ENCODE measurements around the gene FH. TPM values are rescaled to one million over a fixed set of nuclear protein-coding genes. Genes with fewer than 3 reads are reported as not detected.

FH gene
- total RNA-seq, 1 experiment from 2014 or later, result 73.6 TPM

DNA sequence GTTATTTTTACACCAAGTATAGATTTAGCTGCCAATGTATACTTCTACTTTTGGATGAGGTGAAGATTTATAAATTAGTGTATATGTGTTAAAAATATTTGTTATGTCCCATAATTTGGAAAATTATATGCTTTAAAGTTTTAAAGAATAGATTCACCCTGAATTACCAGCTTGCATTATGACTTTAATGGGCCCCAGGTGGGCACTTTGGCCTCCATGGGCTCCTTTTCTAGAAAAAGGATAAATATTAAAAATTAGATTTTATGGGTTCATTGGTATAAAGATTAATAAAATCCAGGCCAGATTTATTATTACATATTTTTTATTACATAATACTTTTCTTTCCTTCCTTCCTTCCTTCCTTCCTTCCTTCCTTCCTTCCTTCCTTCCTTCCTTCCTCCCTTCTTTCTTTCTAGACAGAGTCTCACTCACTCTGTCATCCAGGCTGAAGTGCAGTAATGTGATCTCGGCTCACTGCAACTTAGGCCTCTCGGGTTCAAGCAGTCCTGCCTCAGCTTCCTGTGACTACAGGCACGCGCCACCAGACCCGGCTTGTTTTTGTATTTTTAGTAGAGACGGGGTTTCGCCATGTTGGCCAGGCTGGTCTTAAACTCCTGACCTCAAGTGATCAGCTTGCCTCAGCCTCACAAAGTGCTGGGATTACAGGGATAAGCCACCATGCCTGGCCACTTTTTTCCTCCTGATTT is 34.5 kb upstream of the FH start:
- Histone ChIP-seq H3K9me3 (ENCODE audit: low read depth, low read length, poor library complexity, severe bottlenecking) (no peaks in the 10 kb centered on the region), H3K36me3 (ENCODE audit: insufficient read depth, low read length, poor library complexity, severe bottlenecking) (no peaks in the 10 kb centered on the region), H3K27me3 (replicated peaks; ENCODE audit: insufficient read depth, low read depth, low read length, poor library complexity) (no peaks in the 10 kb centered on the region), H3K4me1 (ENCODE audit: insufficient read depth, low read length, poor library complexity, severe bottlenecking) (peaks cover 34% of the 10 kb centered on the region), H3K4me3 (ENCODE audit: low read depth, low read length, poor library complexity, severe bottlenecking) (no peak overlapping the region), H3K27ac (ENCODE audit: low read depth, low read length, poor library complexity, severe bottlenecking) (peak overlapping the region; percentile 90)
- DNase-seq (ENCODE audit: low spot score), result peak; percentile 74
- ChIA-PET POLR2A (ENCODE audit: low non-redundant PET) (no interaction called here), CTCF (no interaction called here)
- intact Hi-C loops (cut with micrococcal nuclease; ENCODE audit: unreplicated experiment), result loop anchor here (5.0 kb wide), 1 partner anchor 1318 kb away; no protein-coding TSS in a partner anchor
- BruUV-seq (replicated peaks), result no TSS peak
- TF ChIP-seq EZH2 (IDR thresholded peaks at IDR 0.05; ENCODE audit: borderline replicate concordance, low read depth, low read length, poor library complexity, severe bottlenecking) (no peak), CTCF (conservative IDR thresholded peaks at IDR 0.05; ENCODE audit: low read depth, low read length) (no peak)

- Histone ChIP-seq H3K4me3 (ENCODE audit: low read depth, low read length, poor library complexity, severe bottlenecking) (no peak overlapping the region), H3K36me3 (ENCODE audit: insufficient read depth, low read length, poor library complexity, severe bottlenecking) (no peaks in the 10 kb centered on the region), H3K9me3 (ENCODE audit: low read depth, low read length, poor library complexity, severe bottlenecking) (no peaks in the 10 kb centered on the region), H3K27me3 (replicated peaks; ENCODE audit: insufficient read depth, low read depth, low read length, poor library complexity) (no peaks in the 10 kb centered on the region), H3K27ac (ENCODE audit: low read depth, low read length, poor library complexity, severe bottlenecking) (peak overlapping the region; percentile 90), H3K4me1 (ENCODE audit: insufficient read depth, low read length, poor library complexity, severe bottlenecking) (peaks cover 14% of the 10 kb centered on the region)
- intact Hi-C loops (cut with micrococcal nuclease; ENCODE audit: unreplicated experiment), result loop anchor here (5.0 kb wide), 1 partner anchor 1320 kb away; no protein-coding TSS in a partner anchor
- no peak for DNase-seq (ENCODE audit: low spot score)
- ChIA-PET POLR2A (ENCODE audit: low non-redundant PET) (no interaction called here), CTCF (no interaction called here)
- BruUV-seq (replicated peaks), result no TSS peak
- TF ChIP-seq EZH2 (IDR thresholded peaks at IDR 0.05; ENCODE audit: borderline replicate concordance, low read depth, low read length, poor library complexity, severe bottlenecking), result no peak
- no peak for TF ChIP-seq CTCF (conservative IDR thresholded peaks at IDR 0.05; ENCODE audit: low read depth, low read length)
Observed at GRCh38 chr1:241551759-241552638, 32.4 kb upstream of the FH start.

DNA sequence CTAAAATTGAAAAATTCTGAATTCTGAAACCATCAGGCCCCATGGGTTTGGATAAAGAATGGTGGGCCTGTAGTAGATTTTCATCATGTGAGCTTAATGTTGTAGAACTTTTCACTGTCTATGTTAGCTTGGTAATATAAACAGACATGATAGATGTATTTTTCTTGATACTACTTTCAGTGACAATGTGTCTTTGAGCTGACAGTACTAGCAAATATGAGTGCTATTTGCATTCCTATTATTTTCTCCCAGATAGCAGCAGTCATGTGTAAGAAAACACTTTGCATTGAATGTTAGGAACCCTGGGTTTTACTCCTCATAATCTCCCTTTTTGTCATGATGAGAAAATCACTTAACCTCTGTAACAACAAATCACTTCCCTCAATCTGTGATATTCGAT is 30.8 kb upstream of the FH start:
- POLR2A ChIA-PET (ENCODE audit: low non-redundant PET), result no interaction called here
- Histone ChIP-seq H3K4me3 (ENCODE audit: low read depth, low read length, poor library complexity, severe bottlenecking) (no peak overlapping the region), H3K27ac (ENCODE audit: low read depth, low read length, poor library complexity, severe bottlenecking) (no peak overlapping the region), H3K4me1 (ENCODE audit: insufficient read depth, low read length, poor library complexity, severe bottlenecking) (peaks cover 5% of the 10 kb centered on the region), H3K36me3 (ENCODE audit: insufficient read depth, low read length, poor library complexity, severe bottlenecking) (no peaks in the 10 kb centered on the region), H3K9me3 (ENCODE audit: low read depth, low read length, poor library complexity, severe bottlenecking) (no peaks in the 10 kb centered on the region), H3K27me3 (replicated peaks; ENCODE audit: insufficient read depth, low read depth, low read length, poor library complexity) (no peaks in the 10 kb centered on the region)
- CTCF ChIA-PET, result no interaction called here
- TF ChIP-seq EZH2 (IDR thresholded peaks at IDR 0.05; ENCODE audit: borderline replicate concordance, low read depth, low read length, poor library complexity, severe bottlenecking) (no peak), CTCF (conservative IDR thresholded peaks at IDR 0.05; ENCODE audit: low read depth, low read length) (no peak)
- no TSS peak for BruUV-seq (replicated peaks)
- DNase-seq (ENCODE audit: low spot score), result no peak
- intact Hi-C loops (cut with micrococcal nuclease; ENCODE audit: unreplicated experiment), result loop anchor here (5.0 kb wide), 1 partner anchor 1322 kb away; no protein-coding TSS in a partner anchor

Data from A673 (cell line).